A673 (cell line): Measurements from ENCODE around the gene SYNGR3.

Source experiments
- CTCF ChIP-seq: fragments of 300-800, 200-600 bp; sonication (generic); conservative IDR thresholded peaks from 2 replicates; pipeline ENCODE4 v1.5.1; 2017; ENCODE audit warnings: low read depth, mild to moderate bottlenecking, antibody characterized with exemption, low read length, moderate library complexity, mixed read lengths
- EZH2 ChIP-seq: fragments of 200-600 bp; sonication (generic); IDR thresholded peaks from 2 replicates; pipeline ENCODE4 v1.6.1; 2017; ENCODE audit warnings: borderline replicate concordance, low read depth, mild to moderate bottlenecking, mixed read lengths, antibody characterized with exemption, low read length; ENCODE audit not compliant: poor library complexity, severe bottlenecking

- TF ChIP-seq CTCF = no peak
- TF ChIP-seq EZH2 = no peak
Observed at GRCh38 chr16:2031081-2031577, 41.4 kb downstream of the SYNGR3 start.
